Neural cell (in vitro differentiated cells): ENCODE data around the gene CCDC86. TPM values are rescaled to one million over a fixed set of nuclear protein-coding genes. Genes with fewer than 3 reads are reported as not detected.

Experiments used
- H2AFZ ChIP-seq: fragments of 200-600, 300-800 bp; sonication (generic), shearing (Covaris generic); 2 replicates; pipeline ENCODE4 v1.6.0; 2014; ENCODE audit warnings: low read depth, mild to moderate bottlenecking, antibody characterized with exemption, low read length, moderate library complexity
- H3F3A ChIP-seq: fragments of 200-600 bp; shearing (Covaris generic); 2 replicates; pipeline ENCODE4 v1.6.1; 2016; ENCODE audit warnings: mild to moderate bottlenecking, moderate library complexity, mixed read lengths, antibody characterized with exemption, low read length; ENCODE audit not compliant: insufficient read depth, poor library complexity, severe bottlenecking
- H3K27ac ChIP-seq: fragments of 200-600, 300-800 bp; sonication (generic), shearing (Covaris generic); 2 replicates; pipeline ENCODE4 v1.5.1; 2014; ENCODE audit warnings: mild to moderate bottlenecking, low read length, moderate library complexity
- H3K27me3 ChIP-seq: fragments of 300-800, 200-600 bp; sonication (generic), shearing (Covaris generic); 2 replicates; pipeline ENCODE4 v1.6.0; 2014; ENCODE audit warnings: mild to moderate bottlenecking, low read depth, low read length, moderate library complexity; ENCODE audit not compliant: insufficient read depth
- H3K36me3 ChIP-seq: fragments of 300-800, 200-600 bp; sonication (generic), shearing (Covaris generic); 2 replicates; pipeline ENCODE4 v1.5.1; 2014; ENCODE audit warnings: mild to moderate bottlenecking, antibody characterized with exemption, low read length, moderate library complexity; ENCODE audit not compliant: insufficient read depth
- H3K4me2 ChIP-seq: fragments of 300-800, 200-600 bp; sonication (generic), shearing (Covaris generic); 2 replicates; pipeline ENCODE4 v1.6.0; 2014; ENCODE audit warnings: mild to moderate bottlenecking, low read length
- H3K4me3 ChIP-seq: fragments of 300-800, 200-600 bp; sonication (generic), shearing (Covaris generic); 2 replicates; pipeline ENCODE4 v1.5.1; 2014; ENCODE audit warnings: mild to moderate bottlenecking, low read length, moderate library complexity
- H3K79me2 ChIP-seq: fragments of 200-600 bp; shearing (Covaris generic); replicated peaks from 2 replicates; pipeline ENCODE4 v1.6.0; 2014; ENCODE audit warnings: mild to moderate bottlenecking, low read length, moderate library complexity; ENCODE audit not compliant: insufficient read depth
- H3K9ac ChIP-seq: fragments of 300-800, 200-600 bp; sonication (generic), shearing (Covaris generic); 2 replicates; pipeline ENCODE4 v1.6.1; 2016; ENCODE audit warnings: mild to moderate bottlenecking, low read length, mixed read lengths
- H3K9me2 ChIP-seq: fragments of 200-600 bp; shearing (Covaris generic); 2 replicates; pipeline ENCODE4 v1.6.1; 2016; ENCODE audit warnings: mild to moderate bottlenecking, low read length, mixed read lengths; ENCODE audit not compliant: insufficient read depth
- H3K9me3 ChIP-seq: fragments of 200-600, 300-800 bp; sonication (generic), shearing (Covaris generic); 2 replicates; pipeline ENCODE4 v1.6.1; 2016; ENCODE audit warnings: mild to moderate bottlenecking, mixed run types, low read length, moderate library complexity, mixed read lengths
- H4K20me1 ChIP-seq: fragments of 200-600 bp; shearing (Covaris generic); 2 replicates; pipeline ENCODE4 v1.6.1; 2016; ENCODE audit warnings: mild to moderate bottlenecking, mixed run types; ENCODE audit not compliant: insufficient read depth
- CTCF ChIP-seq: fragments of 450-650 bp; IDR thresholded peaks from 2 replicates; pipeline ENCODE4 v1.5.1; 2014; ENCODE audit warnings: antibody characterized with exemption, mild to moderate bottlenecking, moderate library complexity; ENCODE audit not compliant: poor library complexity, severe bottlenecking
- EP300 ChIP-seq: fragments of 450-650 bp; conservative IDR thresholded peaks from 2 replicates; pipeline ENCODE4 v1.6.1; 2014; ENCODE audit warnings: antibody characterized with exemption, mild to moderate bottlenecking, moderate library complexity; ENCODE audit not compliant: poor library complexity, severe bottlenecking
- EZH2 ChIP-seq: fragments of 200-600, 300-800 bp; shearing (Covaris generic), sonication (generic); IDR thresholded peaks from 2 replicates; pipeline ENCODE4 v1.6.1; 2014; ENCODE audit warnings: antibody characterized with exemption, low read length, borderline replicate concordance, mild to moderate bottlenecking; ENCODE audit not compliant: insufficient read depth, poor library complexity, severe bottlenecking
- MXI1 ChIP-seq: fragments of 450-650 bp; conservative IDR thresholded peaks from 2 replicates; pipeline ENCODE4 v1.6.1; 2014; ENCODE audit warnings: antibody characterized with exemption, mild to moderate bottlenecking; ENCODE audit not compliant: poor library complexity, severe bottlenecking
- POLR2AphosphoS5 ChIP-seq: IDR thresholded peaks from 2 replicates; pipeline ENCODE4 v1.6.1; 2012
- RAD21 ChIP-seq: fragments of 450-650 bp; conservative IDR thresholded peaks from 2 replicates; pipeline ENCODE4 v1.6.1; 2014; ENCODE audit warnings: antibody characterized with exemption, mild to moderate bottlenecking, moderate library complexity
- REST ChIP-seq: IDR thresholded peaks from 2 replicates; pipeline ENCODE4 v1.6.1; 2012; ENCODE audit warnings: borderline replicate concordance
- SMC3 ChIP-seq: fragments of 450-650 bp; conservative IDR thresholded peaks from 2 replicates; pipeline ENCODE4 v1.6.1; 2014; ENCODE audit warnings: antibody characterized with exemption, mild to moderate bottlenecking, moderate library complexity; ENCODE audit not compliant: poor library complexity
- TAF1 ChIP-seq: IDR thresholded peaks from 2 replicates; pipeline ENCODE4 v1.6.1; 2012; ENCODE audit warnings: low read depth
- polyA plus RNA-seq: library from polyadenylated mRNA; depleted of rRNA; stranded (reverse); fragments of >200 nt; gene quantifications from 2 replicates; pipeline ENCODE4 v1.2.3, GENCODE V29; 2014

The CCDC86 gene
- polyA plus RNA-seq, 1 donor from 2014 or later = 0.16 TPM

- Histone ChIP-seq H3K27ac (no peak within 1 kb of the TSS), H3F3A (no peaks in the 10 kb centered on the region), H3K4me3 (no peak within 1 kb of the TSS), H3K27me3 (no peaks in the 10 kb centered on the region), H3K36me3 (no peaks in the 10 kb centered on the region), H2AFZ (no peak within 1 kb of the TSS), H3K9me2 (no peaks in the 10 kb centered on the region), H3K79me2 (no peaks in the 10 kb centered on the region), H3K9me3 (no peaks in the 10 kb centered on the region), H3K9ac (no peak within 1 kb of the TSS), H3K4me2 (no peak within 1 kb of the TSS), H4K20me1 (no peaks in the 10 kb centered on the region)
- TF ChIP-seq POLR2AphosphoS5 = no peak
- no peak for TF ChIP-seq EZH2
- TF ChIP-seq RAD21 = no peak
- no peak for TF ChIP-seq REST
- TF ChIP-seq CTCF = no peak
- TF ChIP-seq TAF1 = no peak
- TF ChIP-seq EP300 = no peak
- no peak for TF ChIP-seq MXI1
- no peak for TF ChIP-seq SMC3
Observed at GRCh38 chr11:60866911-60867870, 25.3 kb downstream of the CCDC86 start, which contains the start of gene ZP1. ZP1 (plus strand) TSS chr11:60867542; CDS start chr11:60867562, 20 bp downstream.

GRCh38 chr11:60867871-60868681 lies 26.2 kb downstream of the CCDC86 start:
- H3K4me2 ChIP-seq = no peak overlapping the region
- H3K27me3 ChIP-seq = no peaks in the 10 kb centered on the region
- H2AFZ ChIP-seq = no peak overlapping the region
- H3K9ac ChIP-seq = no peak overlapping the region
- no peak overlapping the region for H3K4me3 ChIP-seq
- H3K27ac ChIP-seq = no peak overlapping the region
- TF ChIP-seq MXI1 (no peak), CTCF (no peak), EZH2 (no peak), RAD21 (no peak), POLR2AphosphoS5 (no peak), SMC3 (no peak), TAF1 (no peak), EP300 (no peak), REST (no peak)
- H4K20me1 ChIP-seq = no peaks in the 10 kb centered on the region
- no peaks in the 10 kb centered on the region for H3K9me3 ChIP-seq
- no peaks in the 10 kb centered on the region for H3K36me3 ChIP-seq
- H3K9me2 ChIP-seq = no peaks in the 10 kb centered on the region
- H3K79me2 ChIP-seq = no peaks in the 10 kb centered on the region
- no peaks in the 10 kb centered on the region for H3F3A ChIP-seq
